GM10248 (cell line): Measurements from ENCODE around the gene ARHGAP25.

Source experiments
- CTCF ChIA-PET: fragments of 300-600 bp; sonication (Branson Sonifier 250); formaldehyde crosslinking; extraction: SDS; loops from one replicate; lab custom pipeline; 2021; ENCODE audit warnings: antibody characterized with exemption; lab: Yijun Ruan, JAX
- POLR2A ChIA-PET: fragments of 350-650 bp; sonication (Branson Sonifier 250); formaldehyde crosslinking; extraction: SDS; loops from one replicate; lab custom pipeline; 2020; ENCODE audit warnings: antibody characterized with exemption; lab: Yijun Ruan, JAX
- DNase-seq: peaks from one replicate; pipeline ENCODE4 v3.0.0; 2012; ENCODE audit errors: extremely low spot score
- CTCF ChIP-seq: IDR thresholded peaks from 2 replicates; pipeline ENCODE4 v1.5.1; 2012; ENCODE audit warnings: mild to moderate bottlenecking, low read depth; ENCODE audit errors: extremely low read depth, missing control alignments, control extremely low read depth

Gene ARHGAP25

GRCh38 chr2:68756178-68756577 lies 21.6 kb downstream of the ARHGAP25 start:
- CTCF ChIA-PET = interaction anchor here (0.9 to 2.0 kb wide), 6 partner anchors 11 to 151 kb away, joined by 3 to 8 read pairs (median 4); no protein-coding TSS in a partner anchor
- TF ChIP-seq CTCF = no peak
- DNase-seq = no peak
- POLR2A ChIA-PET = no interaction called here

- CTCF ChIA-PET = interaction anchor here (1.4 to 2.0 kb wide), 5 partner anchors 11 to 168 kb away, joined by 3 to 8 read pairs (median 5); no protein-coding TSS in a partner anchor
- TF ChIP-seq CTCF = no peak
- no peak for DNase-seq
- POLR2A ChIA-PET = no interaction called here
Observed at GRCh38 chr2:68757081-68757480, 22.5 kb downstream of the ARHGAP25 start.

- no peak for DNase-seq
- no peak for TF ChIP-seq CTCF
- POLR2A ChIA-PET = no interaction called here
- CTCF ChIA-PET = interaction anchor here (0.9 to 4.4 kb wide), 5 partner anchors 10 to 146 kb away, joined by 3 to 60 read pairs (median 4); no protein-coding TSS in a partner anchor
Observed at GRCh38 chr2:68762100-68762499, 27.5 kb downstream of the ARHGAP25 start.

GRCh38 chr2:68762665-68763064 lies 28.1 kb downstream of the ARHGAP25 start:
- ChIA-PET CTCF (interaction anchor here (0.9 to 4.4 kb wide), 5 partner anchors 11 to 145 kb away, joined by 3 to 60 read pairs (median 4); no protein-coding TSS in a partner anchor), POLR2A (no interaction called here)
- TF ChIP-seq CTCF = no peak
- DNase-seq = no peak

GRCh38 chr2:68764041-68764805 lies 29.6 kb downstream of the ARHGAP25 start:
- no peak for TF ChIP-seq CTCF
- CTCF ChIA-PET = interaction anchor here (0.6 to 4.4 kb wide), 17 partner anchors 9 to 301 kb away, joined by 3 to 60 read pairs (median 4); no protein-coding TSS in a partner anchor
- POLR2A ChIA-PET = no interaction called here
- DNase-seq = no peak

- DNase-seq = no peak
- no peak for TF ChIP-seq CTCF
- POLR2A ChIA-PET = no interaction called here
- CTCF ChIA-PET = interaction anchor here (1.0 to 4.4 kb wide), 16 partner anchors 10 to 301 kb away, joined by 3 to 60 read pairs (median 4); no protein-coding TSS in a partner anchor
Observed at GRCh38 chr2:68764806-68765311, 30.2 kb downstream of the ARHGAP25 start.
